DMS53 treated with DMSO at 0.1 percent for 48 hours (cell line): ENCODE data around the gene DPM3.
A peak's percentile ranks its signal among the peaks of the same experiment; 100 is the strongest.
"Not testable (repeated sequence)": the region's sequence is repeated elsewhere in the genome, so short reads cannot be mapped to it uniquely, and the experiment has no call there.

Experiments used
- DNase-seq: peaks from one replicate; lab custom pipeline; 2025; ENCODE audit not compliant: unreplicated experiment; lab: John Stamatoyannopoulos, UW

Gene DPM3

GRCh38 chr1:155162631-155163030 is 22.3 kb upstream of the DPM3 start:
- DNase-seq: not testable (repeated sequence)

- DNase-seq: no peak
Observed at GRCh38 chr1:155160128-155160527, 19.8 kb upstream of the DPM3 start.

- no peak for DNase-seq
Observed at GRCh38 chr1:155158991-155159390, 18.7 kb upstream of the DPM3 start.

GRCh38 chr1:155155996-155156643 is 15.8 kb upstream of the DPM3 start:
- not testable (repeated sequence) for DNase-seq

- no peak for DNase-seq
Observed at GRCh38 chr1:155145491-155145890, 5.2 kb upstream of the DPM3 start.

- DNase-seq: no peak
Observed at GRCh38 chr1:155141749-155142148, 1.4 kb upstream of the DPM3 start.

GRCh38 chr1:155140630-155140953 is 261 bp upstream of the DPM3 start:
- DNase-seq: no peak

GRCh38 chr1:155137154-155137949 is 3.0 kb downstream of the DPM3 start:
- no peak for DNase-seq

- no peak for DNase-seq
Observed at GRCh38 chr1:155136748-155137147, 3.6 kb downstream of the DPM3 start.

GRCh38 chr1:155135415-155136028 is 4.8 kb downstream of the DPM3 start, which contains the start of gene SLC50A1:
Gene SLC50A1 (plus strand): TSS chr1:155135852. CDS start chr1:155135912, 60 bp downstream.
- DNase-seq: peak; percentile 89

GRCh38 chr1:155134880-155135414 is 5.4 kb downstream of the DPM3 start:
- DNase-seq: peak; percentile 77

GRCh38 chr1:155134322-155134721 is 6.0 kb downstream of the DPM3 start:
- no peak for DNase-seq

- no peak for DNase-seq
Observed at GRCh38 chr1:155133799-155134281, 6.5 kb downstream of the DPM3 start.

- no peak for DNase-seq
Observed at GRCh38 chr1:155131856-155132255, 8.5 kb downstream of the DPM3 start.

- DNase-seq: no peak
Observed at GRCh38 chr1:155131285-155131684, 9.0 kb downstream of the DPM3 start.

- DNase-seq: no peak
Observed at GRCh38 chr1:155130272-155131006, 9.9 kb downstream of the DPM3 start.

GRCh38 chr1:155128755-155129473 is 11.4 kb downstream of the DPM3 start:
- DNase-seq: peak; percentile 90

GRCh38 chr1:155127967-155128754 is 12.2 kb downstream of the DPM3 start:
- no peak for DNase-seq

GRCh38 chr1:155127105-155127966 is 13.0 kb downstream of the DPM3 start, which contains the start of gene EFNA1:
Gene EFNA1 (plus strand): TSS chr1:155127876. CDS start chr1:155127978, 102 bp downstream.
- peak; percentile 91 for DNase-seq
